Esophagus squamous epithelium (tissue), 5 donors: ENCODE results near the gene THAP11. TPM values are rescaled to one million over a fixed set of nuclear protein-coding genes. Genes with fewer than 3 reads are reported as not detected.

Experiments
- DNase-seq: peaks from one replicate; lab custom pipeline; 2025; lab: John Stamatoyannopoulos, UW
- H3K27ac ChIP-seq, 4 donors: fragments of 200-600 bp; sonication (generic); one replicate each; pipeline ENCODE4 v1.5.1; 2016 to 2019; ENCODE audit warnings: mild to moderate bottlenecking in 1 of 4
- H3K27me3 ChIP-seq, 4 donors: fragments of 200-600 bp; sonication (generic); 1 replicate in 3 of 4; 2 replicates in 1 of 4; pipeline versions ENCODE4 v1.5.1 to v1.6.0; 2017 to 2021; ENCODE audit warnings: antibody characterized with exemption in 1 of 4
- H3K36me3 ChIP-seq, 3 donors: fragments of 200-600 bp; sonication (generic); one replicate each; pipeline ENCODE4 v1.5.1; 2016 to 2019
- H3K4me1 ChIP-seq, 3 donors: fragments of 200-600 bp; sonication (generic); one replicate each; pipeline ENCODE4 v1.5.1; 2017 to 2019
- H3K4me3 ChIP-seq, 4 donors: fragments of 200-600 bp; sonication (generic); 1 replicate in 3 of 4; 2 replicates in 1 of 4; pipeline ENCODE4 v1.5.1; 2016 to 2019; ENCODE audit warnings: mild to moderate bottlenecking in 2 of 4, moderate library complexity in 1 of 4
- H3K9me3 ChIP-seq, 3 donors: fragments of 200-600 bp; sonication (generic); one replicate each; pipeline ENCODE4 v1.5.1; 2016 to 2019
- CTCF ChIP-seq, 6 experiments: fragments of 450-650 bp in 4 of 6; fragments of 200-600 bp in 2 of 6; sonication (generic) in 2 of 6; IDR thresholded peaks; one replicate each; pipeline ENCODE4 v1.5.1; 2016 to 2019; ENCODE audit warnings: antibody characterized with exemption in 6 of 6, mild to moderate bottlenecking in 4 of 6, moderate library complexity in 4 of 6
- POLR2A ChIP-seq, 4 donors: fragments of 450-650 bp; IDR thresholded peaks; one replicate each; pipeline ENCODE4 v1.6.1; 2017; ENCODE audit warnings: antibody characterized with exemption in 4 of 4, mild to moderate bottlenecking in 4 of 4, moderate library complexity in 3 of 4
- WGBS, 2 donors: methylation state at CpG; one replicate each; pipeline ENCODE4 v1.1.5; 2018; 5-methylcytosine and 5-hydroxymethylcytosine counted together
- intact Hi-C: fragments of 100-400 bp; cut with DNase I; formaldehyde crosslinking; loops from one replicate; pipeline ENCODE4 v1.15.0; 2022
- total RNA-seq, 4 donors: library from RNA; depleted of rRNA; stranded (reverse); fragments of >200 nt; gene quantifications; one replicate each; pipeline ENCODE4 v1.1.0, GENCODE V29; 2016
- donor health status: DM: yes; HTN: yes; CAD: no.

THAP11 gene
- total RNA-seq, 4 donors from 2014 or later, result 35.8 to 48.8 (median 42.1) TPM

- no peak overlapping the region for H3K4me3 ChIP-seq
- 52 to 66% methylated on average over 3 of the region's 3 CpGs for WGBS, 2 donors
- no peak for DNase-seq
- peaks cover 0 to 58% (median 0%) of the 10 kb centered on the region in 3 donors for H3K36me3 ChIP-seq
- no peaks in the 10 kb centered on the region for H3K9me3 ChIP-seq
- H3K27ac ChIP-seq, result no peak overlapping the region
- TF ChIP-seq POLR2A (IDR thresholded peaks at IDR 0.05), result no peak
- TF ChIP-seq CTCF (IDR thresholded peaks at IDR 0.05), result no peak
- H3K4me1 ChIP-seq, result peaks cover 12 to 56% (median 18%) of the 10 kb centered on the region in 3 donors
- intact Hi-C loops, result no loop called here
- H3K27me3 ChIP-seq, result no peaks in the 10 kb centered on the region
Measured at GRCh38 chr16:67803894-67804293, 38.2 kb upstream of the THAP11 start.

GRCh38 chr16:67804853-67805542 is 37.1 kb upstream of the THAP11 start:
- H3K27me3 ChIP-seq, result no peaks in the 10 kb centered on the region
- no peaks in the 10 kb centered on the region for H3K9me3 ChIP-seq
- WGBS, 2 donors, result 75 to 78% methylated on average over 3 to 4 of the region's 4 CpGs
- peaks cover 12 to 56% (median 18%) of the 10 kb centered on the region in 3 donors for H3K4me1 ChIP-seq
- intact Hi-C loops, result no loop called here
- DNase-seq, result no peak
- peak overlapping the region; percentile 89 to 96 (median 90) for H3K4me3 ChIP-seq
- TF ChIP-seq CTCF (IDR thresholded peaks at IDR 0.05) (no peak), POLR2A (IDR thresholded peaks at IDR 0.05) (no peak)
- H3K27ac ChIP-seq, result peak overlapping the region in 2 of 4 donors; percentile 87 to 92
- peaks cover 0 to 47% (median 0%) of the 10 kb centered on the region in 3 donors for H3K36me3 ChIP-seq

- intact Hi-C loops, result no loop called here
Measured at GRCh38 chr16:67805718-67806427, 36.2 kb upstream of the THAP11 start.

GRCh38 chr16:67806428-67807147 is 35.5 kb upstream of the THAP11 start, which contains the start of the genes RANBP10 and TSNAXIP1:
Gene RANBP10, minus strand, starts transcription at chr16:67806560. Its CDS starts 24 bp downstream, at chr16:67806536.
Gene TSNAXIP1, plus strand, starts transcription at chr16:67806889. Its CDS starts 261 bp downstream, at chr16:67807150.
- Histone ChIP-seq H3K27ac (peak within 1 kb of the TSS; percentile 87 to 94 (median 90)), H3K36me3 (peaks cover 0 to 34% (median 0%) of the 10 kb centered on the region in 3 donors), H3K4me3 (peak within 1 kb of the TSS; percentile 89 to 96 (median 90)), H3K9me3 (no peaks in the 10 kb centered on the region), H3K27me3 (no peaks in the 10 kb centered on the region), H3K4me1 (peaks cover 12 to 40% (median 18%) of the 10 kb centered on the region in 3 donors)
- intact Hi-C loops, result no loop called here
- TF ChIP-seq POLR2A (IDR thresholded peaks at IDR 0.05), result peak in 3 of 4 donors; percentile 58 to 80 (median 73)
- TF ChIP-seq CTCF (IDR thresholded peaks at IDR 0.05), result no peak
- WGBS, 2 donors, result 0% methylated on average over 4 to 22 of the region's 54 CpGs
- peak; percentile 90 for DNase-seq

More at GRCh38 chr16:67805718-67806427, 36.2 kb upstream of the THAP11 start:
- DNase-seq, result no peak
- Histone ChIP-seq H3K4me1 (peaks cover 12 to 47% (median 18%) of the 10 kb centered on the region in 3 donors), H3K4me3 (peak overlapping the region; percentile 89 to 96 (median 90)), H3K36me3 (peaks cover 0 to 40% (median 0%) of the 10 kb centered on the region in 3 donors), H3K27me3 (no peaks in the 10 kb centered on the region), H3K9me3 (no peaks in the 10 kb centered on the region), H3K27ac (peak overlapping the region; percentile 85 to 94 (median 90))
- TF ChIP-seq CTCF (IDR thresholded peaks at IDR 0.05) (no peak), POLR2A (IDR thresholded peaks at IDR 0.05) (no peak)
- 0% methylated on average over 2 to 5 of the region's 26 CpGs for WGBS, 2 donors
